Measurements from ENCODE around the gene PPP2R3B.

Gene PPP2R3B

DNA sequence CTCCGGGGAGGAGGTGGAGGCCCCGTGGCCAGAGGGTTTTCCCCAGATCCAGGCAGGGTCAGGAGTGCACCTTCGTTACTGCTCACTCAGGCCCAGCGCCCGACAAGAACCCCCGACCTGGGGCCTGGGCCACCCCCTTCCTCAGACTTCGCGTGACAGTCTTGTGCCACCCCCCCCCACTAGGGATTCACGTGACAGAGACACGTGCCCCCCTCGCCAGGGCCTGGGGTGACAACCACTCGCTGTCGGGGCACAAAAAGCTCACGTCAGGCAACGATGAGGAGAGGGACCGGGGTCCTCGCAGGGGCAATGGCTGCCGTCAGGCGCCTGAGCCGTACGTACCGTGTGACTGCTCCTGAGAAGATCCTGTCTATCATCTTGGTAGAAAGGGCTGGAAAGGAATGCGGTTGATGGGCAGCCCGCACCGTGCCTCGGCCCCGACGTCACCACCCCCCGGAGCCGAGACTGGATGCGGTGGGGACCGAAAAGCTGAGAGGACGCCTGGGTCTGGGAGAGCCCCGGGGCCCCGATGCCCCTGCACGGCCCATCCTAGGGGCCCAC, 45.1 kb downstream of the PPP2R3B start:
- no peaks in the 10 kb centered on the region for H3K27me3 ChIP-seq (ENCODE audit: control insufficient read depth, insufficient read depth, low read length)
- no peaks in the 10 kb centered on the region for H3K4me1 ChIP-seq (ENCODE audit: control insufficient read depth, insufficient read depth, low read length)
- H3K4me3 ChIP-seq (ENCODE audit: low read depth, low read length), result no peak overlapping the region
- peaks cover 48% of the 10 kb centered on the region for H3K36me3 ChIP-seq (ENCODE audit: control insufficient read depth, insufficient read depth, low read length)
- no peak overlapping the region for H3K27ac ChIP-seq (ENCODE audit: low read depth, low read length)
- H3K9me3 ChIP-seq (ENCODE audit: control insufficient read depth, insufficient read depth, low read depth, low read length), result peaks cover 4% of the 10 kb centered on the region; the same call in 1 of the 2 replicates
- H3K9ac ChIP-seq (ENCODE audit: low read length), result no peak overlapping the region

DNA sequence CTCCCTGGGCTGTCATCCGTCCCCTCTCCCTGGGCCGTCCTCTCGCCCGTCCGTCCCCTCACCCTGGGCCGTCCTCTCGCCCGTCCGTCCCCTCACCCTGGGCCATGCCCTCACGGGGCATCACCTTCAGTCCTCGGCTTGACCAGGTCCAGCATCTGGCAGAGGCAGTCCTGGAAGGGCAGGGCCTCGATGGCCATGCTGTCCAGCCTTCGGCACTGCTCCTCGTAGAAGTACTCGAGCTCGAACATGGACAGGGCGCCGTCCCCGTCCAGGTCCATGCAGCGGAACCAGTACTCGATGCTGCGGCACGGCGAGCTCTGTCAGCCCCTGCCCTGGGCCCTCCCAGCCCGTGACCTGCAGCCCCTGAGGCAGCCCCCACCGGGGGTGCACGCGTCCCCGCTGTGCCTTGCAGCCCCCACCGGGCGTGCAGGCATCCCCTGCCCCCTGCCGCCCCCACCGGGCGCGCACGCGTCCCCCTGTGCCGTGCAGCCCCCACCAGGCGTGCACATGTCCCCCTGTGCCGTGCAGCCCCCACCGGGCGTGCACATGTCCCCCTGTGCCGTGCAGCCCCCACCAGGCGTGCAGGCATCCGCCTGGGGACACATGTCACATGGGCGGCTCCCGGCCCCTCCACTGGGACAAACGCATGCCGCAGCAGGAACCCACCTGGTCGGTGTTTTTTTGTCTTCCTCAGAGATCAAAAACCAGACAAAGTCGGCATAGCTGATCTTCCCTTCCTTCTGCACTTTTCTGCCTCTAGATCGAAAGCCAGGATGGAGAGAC, 45.9 kb downstream of the PPP2R3B start:
- H3K4me1 ChIP-seq (ENCODE audit: control insufficient read depth, insufficient read depth, low read length), result no peaks in the 10 kb centered on the region
- peaks cover 4% of the 10 kb centered on the region; the same call in 1 of the 2 replicates for H3K9me3 ChIP-seq (ENCODE audit: control insufficient read depth, insufficient read depth, low read depth, low read length)
- H3K4me3 ChIP-seq (ENCODE audit: low read depth, low read length), result no peak overlapping the region
- H3K27me3 ChIP-seq (ENCODE audit: control insufficient read depth, insufficient read depth, low read length), result no peaks in the 10 kb centered on the region
- H3K9ac ChIP-seq (ENCODE audit: low read length), result no peak overlapping the region
- H3K27ac ChIP-seq (ENCODE audit: low read depth, low read length), result no peak overlapping the region
- H3K36me3 ChIP-seq (ENCODE audit: control insufficient read depth, insufficient read depth, low read length), result peaks cover 53% of the 10 kb centered on the region

- Histone ChIP-seq H3K27ac (ENCODE audit: low read depth, low read length) (no peak overlapping the region), H3K4me3 (ENCODE audit: low read depth, low read length) (no peak overlapping the region), H3K9me3 (ENCODE audit: control insufficient read depth, insufficient read depth, low read depth, low read length) (peaks cover 4% of the 10 kb centered on the region; the same call in 1 of the 2 replicates), H3K36me3 (ENCODE audit: control insufficient read depth, insufficient read depth, low read length) (peaks cover 54% of the 10 kb centered on the region), H3K9ac (ENCODE audit: low read length) (no peak overlapping the region), H3K27me3 (ENCODE audit: control insufficient read depth, insufficient read depth, low read length) (no peaks in the 10 kb centered on the region), H3K4me1 (ENCODE audit: control insufficient read depth, insufficient read depth, low read length) (no peaks in the 10 kb centered on the region)
Observed at GRCh38 chrX:340121-340520, 46.6 kb downstream of the PPP2R3B start.

GRCh38 chrX:338836-339400, 47.8 kb downstream of the PPP2R3B start:
- H3K4me3 ChIP-seq (ENCODE audit: low read depth, low read length), result no peak overlapping the region
- no peaks in the 10 kb centered on the region for H3K4me1 ChIP-seq (ENCODE audit: control insufficient read depth, insufficient read depth, low read length)
- no peak overlapping the region for H3K27ac ChIP-seq (ENCODE audit: low read depth, low read length)
- H3K9ac ChIP-seq (ENCODE audit: low read length), result no peak overlapping the region
- H3K27me3 ChIP-seq (ENCODE audit: control insufficient read depth, insufficient read depth, low read length), result no peaks in the 10 kb centered on the region
- H3K9me3 ChIP-seq (ENCODE audit: control insufficient read depth, insufficient read depth, low read depth, low read length), result peaks cover 4% of the 10 kb centered on the region; the same call in 1 of the 2 replicates
- H3K36me3 ChIP-seq (ENCODE audit: control insufficient read depth, insufficient read depth, low read length), result peaks cover 46% of the 10 kb centered on the region

DNA sequence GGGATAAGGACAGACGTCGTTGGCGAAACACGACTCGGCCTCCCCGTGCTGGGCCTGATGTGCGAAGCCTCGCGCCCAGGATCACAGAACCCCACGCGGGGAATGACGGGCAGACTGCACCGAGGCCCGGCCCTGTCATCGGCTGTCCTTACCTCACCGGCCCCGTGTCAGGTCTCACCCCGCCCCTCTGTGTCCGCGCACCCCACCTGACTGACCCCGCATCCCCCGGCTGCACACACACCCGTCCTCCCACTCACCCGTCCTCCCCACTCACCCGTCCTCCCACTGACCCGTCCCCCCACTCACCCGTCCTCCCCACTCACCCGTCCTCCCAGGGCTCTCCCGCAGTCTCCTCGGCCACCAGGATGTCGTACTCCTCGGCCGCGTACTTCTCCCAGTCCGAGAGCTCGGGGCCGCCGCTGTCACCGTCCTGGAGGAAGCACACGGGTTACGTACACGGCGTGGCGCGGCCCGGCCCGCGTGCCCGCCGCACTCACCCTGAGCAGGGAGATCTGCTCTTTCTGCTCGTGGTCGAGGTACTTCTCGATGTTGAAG, 48.3 kb downstream of the PPP2R3B start:
- H3K27me3 ChIP-seq (ENCODE audit: control insufficient read depth, insufficient read depth, low read length), result no peaks in the 10 kb centered on the region
- H3K4me1 ChIP-seq (ENCODE audit: control insufficient read depth, insufficient read depth, low read length), result no peaks in the 10 kb centered on the region
- H3K27ac ChIP-seq (ENCODE audit: low read depth, low read length), result no peak overlapping the region
- peaks cover 51% of the 10 kb centered on the region for H3K36me3 ChIP-seq (ENCODE audit: control insufficient read depth, insufficient read depth, low read length)
- H3K4me3 ChIP-seq (ENCODE audit: low read depth, low read length), result no peak overlapping the region
- no peak overlapping the region for H3K9ac ChIP-seq (ENCODE audit: low read length)
- peaks cover 4% of the 10 kb centered on the region; the same call in 1 of the 2 replicates for H3K9me3 ChIP-seq (ENCODE audit: control insufficient read depth, insufficient read depth, low read depth, low read length)

DNA sequence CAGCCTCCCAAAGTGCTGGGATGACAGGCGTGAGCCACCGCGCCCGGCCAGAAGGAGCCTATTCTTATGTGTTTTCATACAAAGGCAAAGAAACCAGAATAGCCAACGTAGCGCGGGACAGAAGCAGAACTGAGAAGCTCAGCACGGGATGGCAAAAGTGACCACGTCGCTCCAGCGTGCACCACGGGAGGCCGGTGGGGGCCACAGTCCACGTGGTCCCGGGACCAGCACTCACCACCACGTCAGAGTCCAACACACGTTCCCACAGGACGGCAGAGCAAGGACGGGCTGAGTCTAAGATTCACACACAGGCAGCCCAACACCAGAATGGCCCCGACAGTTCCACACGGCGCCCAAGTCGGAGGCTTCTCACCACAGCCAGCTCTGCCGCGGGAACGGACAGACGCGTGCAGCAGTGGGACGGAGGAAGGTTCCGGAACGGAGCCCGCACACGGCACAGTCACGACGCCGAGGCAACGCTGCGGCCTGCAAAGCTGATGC, 49.3 kb downstream of the PPP2R3B start:
- peaks cover 4% of the 10 kb centered on the region; the same call in 1 of the 2 replicates for H3K9me3 ChIP-seq (ENCODE audit: control insufficient read depth, insufficient read depth, low read depth, low read length)
- peaks cover 57% of the 10 kb centered on the region for H3K36me3 ChIP-seq (ENCODE audit: control insufficient read depth, insufficient read depth, low read length)

GRCh38 chrX:336227-336626, 50.5 kb downstream of the PPP2R3B start:
- peaks cover 51% of the 10 kb centered on the region for H3K36me3 ChIP-seq (ENCODE audit: control insufficient read depth, insufficient read depth, low read length)
- no peak overlapping the region for H3K9ac ChIP-seq (ENCODE audit: low read length)
- no peaks in the 10 kb centered on the region for H3K27me3 ChIP-seq (ENCODE audit: control insufficient read depth, insufficient read depth, low read length)
- H3K4me3 ChIP-seq (ENCODE audit: low read depth, low read length), result no peak overlapping the region
- no peak overlapping the region for H3K27ac ChIP-seq (ENCODE audit: low read depth, low read length)
- H3K9me3 ChIP-seq (ENCODE audit: control insufficient read depth, insufficient read depth, low read depth, low read length), result peaks cover 4% of the 10 kb centered on the region; the same call in 1 of the 2 replicates
- no peaks in the 10 kb centered on the region for H3K4me1 ChIP-seq (ENCODE audit: control insufficient read depth, insufficient read depth, low read length)

More for the DNA sequence above, 49.3 kb downstream of the PPP2R3B start:
- Histone ChIP-seq H3K4me1 (ENCODE audit: control insufficient read depth, insufficient read depth, low read length) (no peaks in the 10 kb centered on the region), H3K4me3 (ENCODE audit: low read depth, low read length) (no peak overlapping the region), H3K9ac (ENCODE audit: low read length) (no peak overlapping the region), H3K27ac (ENCODE audit: low read depth, low read length) (no peak overlapping the region), H3K27me3 (ENCODE audit: control insufficient read depth, insufficient read depth, low read length) (no peaks in the 10 kb centered on the region)

DNA sequence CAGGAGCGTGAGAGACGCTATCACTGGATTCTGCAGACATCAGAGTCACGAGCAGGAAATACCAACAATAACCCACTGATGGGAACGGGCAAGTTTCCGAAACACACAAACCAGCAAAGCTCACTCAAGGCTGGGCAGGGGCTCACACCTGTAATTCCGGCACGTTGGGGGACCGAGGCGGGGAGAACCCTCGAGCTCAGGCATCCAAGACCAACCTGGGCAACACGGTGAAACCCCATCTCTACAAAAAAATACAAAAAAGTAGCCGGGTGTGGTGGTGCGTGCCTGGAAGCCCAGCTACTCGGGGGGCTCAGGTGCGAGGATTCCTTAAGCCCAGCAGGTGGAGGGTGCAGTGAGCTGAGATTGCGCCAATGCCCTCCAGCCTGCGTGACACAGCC, 51.0 kb downstream of the PPP2R3B start:
- H3K27ac ChIP-seq (ENCODE audit: low read depth, low read length), result no peak overlapping the region
- no peaks in the 10 kb centered on the region for H3K27me3 ChIP-seq (ENCODE audit: control insufficient read depth, insufficient read depth, low read length)
- peaks cover 48% of the 10 kb centered on the region for H3K36me3 ChIP-seq (ENCODE audit: control insufficient read depth, insufficient read depth, low read length)
- no peaks in the 10 kb centered on the region for H3K4me1 ChIP-seq (ENCODE audit: control insufficient read depth, insufficient read depth, low read length)
- no peak overlapping the region for H3K9ac ChIP-seq (ENCODE audit: low read length)
- H3K4me3 ChIP-seq (ENCODE audit: low read depth, low read length), result no peak overlapping the region
- peaks cover 4% of the 10 kb centered on the region; the same call in 1 of the 2 replicates for H3K9me3 ChIP-seq (ENCODE audit: control insufficient read depth, insufficient read depth, low read depth, low read length)

GRCh38 chrX:334971-335757, 51.5 kb downstream of the PPP2R3B start:
- H3K27ac ChIP-seq (ENCODE audit: low read depth, low read length), result no peak overlapping the region
- peaks cover 45% of the 10 kb centered on the region for H3K36me3 ChIP-seq (ENCODE audit: control insufficient read depth, insufficient read depth, low read length)
- H3K27me3 ChIP-seq (ENCODE audit: control insufficient read depth, insufficient read depth, low read length), result no peaks in the 10 kb centered on the region
- no peaks in the 10 kb centered on the region for H3K4me1 ChIP-seq (ENCODE audit: control insufficient read depth, insufficient read depth, low read length)
- no peak overlapping the region for H3K4me3 ChIP-seq (ENCODE audit: low read depth, low read length)
- H3K9me3 ChIP-seq (ENCODE audit: control insufficient read depth, insufficient read depth, low read depth, low read length), result peaks cover 2% of the 10 kb centered on the region; the same call in 1 of the 2 replicates
- no peak overlapping the region for H3K9ac ChIP-seq (ENCODE audit: low read length)

- Histone ChIP-seq H3K4me3 (ENCODE audit: low read depth, low read length) (no peak overlapping the region), H3K9me3 (ENCODE audit: control insufficient read depth, insufficient read depth, low read depth, low read length) (peaks cover 5% of the 10 kb centered on the region; the same call in 1 of the 2 replicates)
Observed at GRCh38 chrX:334331-334891, 52.3 kb downstream of the PPP2R3B start.

More at GRCh38 chrX:334331-334891, 52.3 kb downstream of the PPP2R3B start:
- no peak overlapping the region for H3K27ac ChIP-seq (ENCODE audit: low read depth, low read length)
- peaks cover 45% of the 10 kb centered on the region for H3K36me3 ChIP-seq (ENCODE audit: control insufficient read depth, insufficient read depth, low read length)
- no peaks in the 10 kb centered on the region for H3K27me3 ChIP-seq (ENCODE audit: control insufficient read depth, insufficient read depth, low read length)
- H3K4me1 ChIP-seq (ENCODE audit: control insufficient read depth, insufficient read depth, low read length), result no peaks in the 10 kb centered on the region
- H3K9ac ChIP-seq (ENCODE audit: low read length), result no peak overlapping the region

Measured in HUES6 (cell line).